GM18907 (cell line): ENCODE data around the gene EFNA5.
A peak's percentile ranks its signal among the peaks of the same experiment; 100 is the strongest.

Experiments used
- ATAC-seq: cut with Tn5 transposase; IDR thresholded peaks from one replicate; pipeline ENCODE4 v1.9.1; 2021; ENCODE audit warnings: mild to moderate bottlenecking, moderate library complexity; ENCODE audit not compliant: unreplicated experiment

The EFNA5 gene

DNA sequence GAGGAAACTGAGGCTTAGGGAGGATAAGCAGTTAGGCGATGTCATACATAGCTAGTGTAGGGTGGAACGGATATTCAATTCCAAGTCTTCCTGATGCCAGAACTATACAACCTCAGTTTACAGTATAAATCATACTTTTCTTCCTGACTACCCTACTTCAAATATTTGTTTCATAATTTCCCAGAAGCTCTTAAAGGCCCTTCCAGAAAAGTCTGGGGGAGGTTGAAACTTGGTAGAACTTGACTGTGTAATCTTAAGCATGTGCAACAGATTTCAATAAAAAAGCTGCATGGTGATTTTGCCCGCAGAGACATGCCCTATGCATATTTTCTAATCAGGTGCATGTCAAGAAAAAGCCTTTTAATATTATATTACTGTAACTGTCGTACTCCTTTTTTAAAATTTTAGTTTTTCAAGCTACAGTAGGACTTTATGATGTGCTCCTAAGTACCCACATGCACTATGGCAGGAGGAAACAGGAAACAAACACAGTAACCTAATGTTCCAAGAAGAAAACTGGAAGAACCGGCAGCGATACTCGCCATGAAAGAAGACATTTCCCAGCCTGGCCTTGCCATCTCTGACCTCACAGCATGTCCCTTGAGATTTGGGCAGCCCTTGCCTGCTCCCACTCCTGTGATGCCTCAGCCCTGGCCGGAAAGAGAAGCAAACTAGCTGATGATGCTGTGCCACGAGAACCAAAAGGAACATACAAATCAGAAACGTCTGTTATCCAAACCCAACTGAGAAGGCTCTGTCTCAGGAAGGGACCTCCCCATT, 266.0 kb downstream of the EFNA5 start:
- no peak for ATAC-seq

DNA sequence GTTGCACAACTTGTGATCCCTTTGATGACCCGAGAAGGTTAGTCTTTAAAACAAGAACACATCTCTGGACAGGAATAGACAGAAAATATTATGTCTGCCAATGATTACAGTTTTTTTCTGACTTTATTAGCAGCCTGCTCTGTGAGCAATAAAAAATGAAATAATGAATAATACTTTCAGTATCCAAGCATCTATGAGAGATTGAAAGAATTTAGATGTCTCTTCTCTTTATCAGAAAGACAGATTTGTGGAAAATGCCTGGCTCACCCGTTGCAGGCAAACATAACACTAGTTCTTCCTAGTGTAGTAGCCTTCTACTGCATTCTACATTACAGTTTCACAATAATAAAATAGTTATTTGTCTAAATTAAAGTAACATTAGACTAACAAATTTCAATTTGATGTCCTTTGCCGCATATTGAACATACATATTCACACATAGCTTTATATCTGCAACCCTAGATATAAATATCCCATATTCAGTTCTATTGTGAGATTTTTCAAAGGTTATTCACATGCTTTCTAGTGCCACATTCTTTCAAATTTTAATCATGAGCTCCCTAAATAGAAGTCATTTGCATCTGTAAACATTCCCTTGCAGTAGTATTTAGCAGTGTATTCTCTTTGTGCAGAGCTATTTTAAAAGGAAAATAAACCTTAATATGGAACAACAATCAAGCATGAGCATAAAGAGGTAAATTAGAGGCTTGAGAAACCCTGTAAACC, 267.3 kb downstream of the EFNA5 start:
- no peak for ATAC-seq

DNA sequence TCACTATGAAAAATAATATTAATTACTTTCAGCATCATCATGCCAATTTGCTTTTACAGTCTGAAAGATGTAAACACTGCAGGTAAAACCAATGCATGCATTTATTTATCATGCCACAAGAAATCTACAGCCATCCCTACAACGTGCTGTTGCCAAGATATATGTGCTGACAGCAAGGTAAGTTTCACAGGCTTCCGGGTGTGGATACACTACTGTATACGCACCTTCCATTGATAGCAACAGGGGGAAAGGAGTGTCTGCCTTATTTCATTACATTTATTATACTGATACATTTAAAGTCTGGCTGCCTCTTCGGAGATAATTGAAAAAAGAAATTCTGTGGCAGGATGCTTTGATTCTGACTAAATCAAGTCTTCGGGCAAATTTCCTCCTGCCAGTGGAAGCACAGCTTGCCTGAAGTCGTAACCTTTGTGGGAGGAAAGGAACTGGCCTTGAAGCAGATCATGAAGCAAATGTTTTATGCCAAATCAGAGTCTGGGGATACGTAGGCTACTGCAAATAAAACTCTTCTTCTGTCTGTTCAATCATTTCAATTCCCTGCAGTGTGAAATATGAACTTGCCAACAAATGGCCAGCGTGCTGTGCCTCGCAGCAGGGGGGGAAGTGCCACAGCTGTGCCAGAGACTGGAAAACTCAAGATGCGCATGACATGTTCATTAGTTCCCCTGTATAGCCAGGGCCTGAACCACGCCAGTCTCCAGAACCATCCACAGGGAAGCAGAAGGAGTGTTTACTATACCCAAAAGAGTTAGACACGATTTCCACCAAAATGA, 268.1 kb downstream of the EFNA5 start:
- ATAC-seq, result no peak

DNA sequence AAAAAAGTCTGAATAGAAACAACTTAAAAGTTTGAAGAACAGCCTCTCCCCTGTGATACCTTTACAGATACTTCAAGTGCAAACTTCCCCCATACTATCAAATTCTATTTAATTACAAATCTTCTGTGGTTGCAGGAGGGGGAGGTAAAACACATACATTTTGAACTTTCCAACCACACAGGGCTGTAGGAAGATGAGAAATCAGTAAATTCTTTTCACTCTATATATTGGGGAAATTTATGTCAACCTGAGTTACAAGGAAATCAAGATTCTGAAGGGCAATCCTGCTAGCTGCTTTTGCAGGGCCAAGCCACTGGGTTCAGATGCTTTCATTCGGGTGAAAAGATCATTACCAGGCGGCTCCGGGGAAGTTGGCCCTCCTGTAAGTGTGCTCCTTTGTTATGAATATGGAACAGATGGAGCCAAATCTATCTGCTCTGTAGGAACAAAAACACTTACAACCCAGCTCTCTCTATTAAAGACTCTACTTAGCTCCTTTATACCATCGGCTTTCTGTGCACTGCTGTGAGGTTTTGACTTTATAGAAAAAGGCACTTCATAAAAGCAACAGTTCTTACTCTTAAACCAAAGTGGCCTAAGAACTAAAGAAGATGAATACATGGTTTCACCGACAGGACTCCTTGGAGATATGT, 269.1 kb downstream of the EFNA5 start:
- ATAC-seq, result no peak

DNA sequence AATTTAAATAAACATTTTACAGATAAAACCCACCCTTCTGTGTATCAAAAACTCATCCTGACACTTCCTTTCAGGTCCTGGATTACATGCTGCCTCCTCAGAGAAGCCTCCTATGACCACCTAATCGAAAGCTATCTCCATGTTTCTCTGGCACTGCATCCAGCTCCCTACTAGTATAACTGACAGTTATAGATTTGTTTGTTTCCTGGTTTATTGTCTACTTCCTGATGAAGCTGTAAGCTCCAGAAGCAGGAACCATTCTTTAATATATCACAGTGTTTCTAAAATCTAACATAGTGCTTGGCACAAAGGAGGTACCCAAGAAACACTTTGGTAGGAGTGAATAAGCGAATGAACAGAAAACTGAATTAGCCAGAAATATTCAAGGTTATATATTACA, 270.4 kb downstream of the EFNA5 start:
- no peak for ATAC-seq

DNA sequence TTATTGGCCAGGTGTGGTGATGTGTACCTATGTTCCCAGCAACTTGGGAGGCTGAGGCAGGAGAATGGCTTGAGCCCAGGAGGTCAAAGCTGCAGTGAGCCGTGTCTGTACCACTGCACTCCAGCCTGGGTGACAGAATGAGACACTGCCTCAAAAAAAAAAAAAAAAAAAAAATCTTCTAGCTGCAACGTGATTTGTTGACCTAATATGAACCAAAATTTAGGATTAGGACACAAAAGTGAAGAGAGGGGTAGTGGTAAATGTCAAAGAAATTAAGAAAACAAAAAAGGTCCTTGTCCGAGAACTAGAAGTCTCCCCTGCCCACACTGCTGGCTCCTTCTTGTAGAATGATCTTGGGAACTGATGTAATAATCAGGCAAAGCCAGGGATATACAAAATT, 272.0 kb downstream of the EFNA5 start:
- no peak for ATAC-seq

DNA sequence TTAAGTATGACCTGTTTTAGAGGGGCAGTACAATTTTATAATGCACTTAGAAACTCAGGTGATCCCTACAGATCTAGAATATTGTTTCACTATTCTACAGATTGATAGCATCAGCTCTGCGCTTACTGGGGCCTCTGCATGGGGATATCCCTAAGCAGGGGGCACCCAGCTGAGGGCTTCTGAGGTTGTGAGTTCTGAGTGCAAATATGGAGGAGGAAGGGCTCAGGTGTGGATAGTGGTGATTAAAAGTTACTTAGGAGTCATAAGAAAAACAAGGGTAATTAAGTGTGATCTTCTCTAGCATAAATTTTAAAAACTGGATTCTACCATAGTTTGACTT, 274.4 kb downstream of the EFNA5 start:
- ATAC-seq, result peak; percentile 67

DNA sequence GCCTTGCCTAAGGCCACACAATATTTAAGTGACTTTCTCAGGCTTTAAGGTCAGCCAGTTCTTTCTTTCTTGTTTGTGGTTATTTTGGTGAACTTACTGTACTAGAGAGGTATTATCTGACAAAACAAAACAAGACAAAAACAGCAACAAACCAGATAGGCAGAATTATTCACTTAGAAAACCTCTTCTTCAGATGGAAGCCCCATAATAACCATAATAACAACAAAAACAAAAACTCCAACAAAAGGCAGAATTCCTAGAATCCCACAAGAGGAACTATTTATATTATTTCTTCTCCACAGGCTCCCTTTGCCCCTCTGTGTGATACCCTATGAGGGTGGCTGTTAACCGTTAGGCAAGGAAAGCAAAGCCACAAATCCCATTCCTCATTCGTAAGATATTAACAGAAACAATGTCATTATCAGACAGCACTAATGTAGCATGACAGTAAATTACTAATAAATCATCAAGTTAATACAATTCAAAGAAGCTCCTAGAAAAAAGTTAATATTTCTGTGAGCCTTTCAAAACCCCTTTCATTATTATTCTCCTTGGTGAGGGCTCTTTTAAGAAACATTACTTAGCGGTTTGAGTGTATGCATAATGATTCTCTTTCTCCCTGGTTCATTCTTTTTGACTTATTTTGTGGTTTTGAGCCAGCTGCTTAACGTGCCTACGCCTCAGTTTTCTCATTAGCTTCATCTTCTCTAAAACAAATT, 274.9 kb downstream of the EFNA5 start:
- peak; percentile 90 for ATAC-seq

DNA sequence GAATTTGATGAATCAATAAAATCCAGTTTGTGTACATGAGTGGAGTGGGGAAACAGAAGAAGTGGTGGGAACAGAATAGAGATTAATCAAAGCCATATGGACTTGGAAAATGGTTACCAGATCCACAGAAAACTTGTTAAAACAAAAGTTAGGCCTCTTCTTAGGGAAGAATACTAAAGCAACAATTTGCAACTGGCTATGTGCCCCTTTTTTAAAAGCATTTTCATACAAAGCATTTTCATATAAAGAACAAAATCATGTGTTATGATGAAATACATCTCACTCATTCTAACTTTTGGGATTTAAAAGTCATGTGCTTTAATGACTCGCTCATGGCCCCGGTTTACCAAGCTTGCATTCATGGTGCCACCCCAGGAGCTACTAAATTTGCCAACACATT, 276.9 kb downstream of the EFNA5 start:
- no peak for ATAC-seq

DNA sequence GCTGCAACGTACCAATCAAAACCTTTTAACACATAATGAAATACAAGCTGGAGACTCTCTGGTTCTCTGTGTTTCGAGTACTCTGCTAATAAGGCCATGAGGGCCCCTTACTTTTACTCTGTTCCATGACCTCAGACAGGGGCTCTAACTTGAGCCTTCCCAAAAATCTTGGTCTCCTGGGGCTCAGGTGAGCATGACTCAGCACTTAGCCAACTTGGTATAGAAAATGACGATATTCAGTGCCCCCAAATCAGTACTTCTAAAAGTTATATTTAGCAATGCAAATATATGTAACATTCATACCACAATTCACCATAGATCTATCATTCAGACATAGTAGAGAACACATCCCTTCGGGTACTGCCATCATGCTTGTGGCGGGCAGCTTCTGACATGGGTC, 278.9 kb downstream of the EFNA5 start:
- ATAC-seq, result no peak

DNA sequence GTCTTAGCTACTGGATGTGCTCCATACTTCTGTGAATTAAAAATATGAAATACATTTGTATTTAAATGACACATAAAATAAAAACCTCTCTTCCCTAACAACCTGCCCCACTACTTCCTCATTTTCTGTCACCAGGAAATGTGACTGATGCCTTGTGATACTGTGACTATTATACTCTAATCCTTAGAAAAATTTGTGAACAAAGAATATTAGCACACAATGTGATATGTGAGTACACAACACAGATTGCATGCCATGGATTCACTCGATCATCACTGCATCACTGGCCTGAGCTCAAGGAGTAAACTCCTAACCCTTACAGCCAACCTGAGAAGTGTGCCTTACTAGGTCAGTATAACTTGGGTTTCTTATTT, 281.0 kb downstream of the EFNA5 start:
- no peak for ATAC-seq

DNA sequence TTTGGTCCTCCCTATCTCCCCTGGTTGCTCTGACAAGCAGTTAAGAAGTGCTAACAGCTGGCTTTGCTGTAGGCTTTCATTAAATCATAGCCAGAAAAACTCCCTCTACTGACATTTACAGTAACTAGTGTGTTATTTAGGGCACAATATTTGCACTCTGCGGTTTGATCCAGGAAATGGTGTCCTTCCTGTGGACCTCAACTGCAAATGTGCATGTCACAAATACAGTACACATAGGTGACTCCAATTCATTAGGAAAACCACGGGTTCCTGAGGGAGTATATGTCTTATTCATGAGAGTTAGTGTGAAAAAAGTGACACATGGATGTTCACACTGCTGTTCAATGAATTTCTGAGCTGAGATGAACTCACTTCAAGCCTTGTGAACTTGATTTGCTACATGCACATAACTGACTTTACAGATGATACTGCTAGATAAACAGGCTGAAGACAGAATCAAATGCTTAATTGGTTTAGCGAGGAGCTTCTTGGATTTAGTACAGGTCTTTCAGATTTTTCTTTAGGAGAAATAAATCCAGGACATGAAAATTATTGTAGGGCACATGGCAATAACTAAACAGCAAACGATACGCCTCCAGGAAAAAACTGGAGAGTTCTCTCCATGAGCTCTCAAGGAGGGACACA, 281.5 kb downstream of the EFNA5 start:
- ATAC-seq, result peak; percentile 94

DNA sequence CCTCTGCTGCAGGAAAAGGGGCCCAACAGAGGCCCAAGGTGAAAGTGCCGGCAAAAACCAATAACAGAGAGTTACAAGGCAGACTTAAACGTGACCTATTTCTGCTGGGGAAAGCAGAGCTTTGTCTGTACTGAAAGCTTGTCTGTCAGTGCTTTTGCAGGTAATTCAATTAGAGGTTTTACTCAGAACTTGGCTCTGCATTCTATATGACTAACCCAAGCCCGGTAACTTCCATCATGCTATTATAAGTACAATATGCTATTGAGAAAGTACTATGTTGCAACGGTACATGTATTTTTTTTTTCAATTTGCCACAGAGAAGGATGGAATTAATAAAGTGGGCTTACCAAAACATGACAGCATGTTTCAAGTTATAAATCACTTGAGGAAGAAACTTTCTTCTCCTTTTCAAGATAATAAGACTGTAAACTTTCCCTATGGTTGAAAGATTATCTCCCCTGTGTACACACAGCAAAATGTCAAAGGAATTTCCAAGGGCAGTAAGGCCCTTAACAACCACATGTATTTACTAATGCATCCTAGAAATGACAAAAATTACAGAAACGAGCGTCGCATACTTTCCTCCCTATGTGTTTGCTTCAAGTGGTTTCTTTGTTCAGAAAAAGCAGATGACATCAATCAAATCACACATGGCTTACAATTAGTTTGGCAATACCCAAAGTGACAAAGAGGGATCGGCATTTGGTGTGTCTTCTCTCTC, 282.4 kb downstream of the EFNA5 start:
- peak; percentile 51 for ATAC-seq

DNA sequence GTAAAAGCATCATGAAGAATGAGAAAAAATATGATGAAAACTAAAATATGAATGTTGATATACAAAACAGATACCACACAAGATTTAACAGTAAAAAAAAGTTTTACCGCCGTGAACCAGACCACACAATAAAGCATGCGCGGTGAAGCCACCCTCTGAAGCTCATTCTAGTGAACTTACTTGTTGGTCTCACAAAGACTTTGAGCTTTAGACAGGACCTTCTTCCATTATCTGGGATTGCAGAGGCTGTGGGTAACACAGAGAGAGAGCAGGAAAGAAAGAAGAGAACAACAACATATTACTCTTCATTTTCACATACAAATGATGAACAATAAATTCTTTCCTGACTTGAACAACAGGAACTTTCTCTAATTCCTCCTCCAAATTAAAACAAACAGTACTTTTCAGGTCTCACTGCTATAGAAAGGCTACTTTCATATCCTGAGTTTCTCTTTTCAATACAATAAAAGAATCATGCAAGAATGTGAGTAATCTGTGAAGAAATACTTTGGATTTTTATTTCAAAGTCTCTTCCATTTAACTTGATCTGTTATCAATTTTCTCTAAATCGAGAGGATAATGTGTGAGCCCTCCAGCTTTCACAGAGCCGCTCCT, 283.1 kb downstream of the EFNA5 start:
- no peak for ATAC-seq

DNA sequence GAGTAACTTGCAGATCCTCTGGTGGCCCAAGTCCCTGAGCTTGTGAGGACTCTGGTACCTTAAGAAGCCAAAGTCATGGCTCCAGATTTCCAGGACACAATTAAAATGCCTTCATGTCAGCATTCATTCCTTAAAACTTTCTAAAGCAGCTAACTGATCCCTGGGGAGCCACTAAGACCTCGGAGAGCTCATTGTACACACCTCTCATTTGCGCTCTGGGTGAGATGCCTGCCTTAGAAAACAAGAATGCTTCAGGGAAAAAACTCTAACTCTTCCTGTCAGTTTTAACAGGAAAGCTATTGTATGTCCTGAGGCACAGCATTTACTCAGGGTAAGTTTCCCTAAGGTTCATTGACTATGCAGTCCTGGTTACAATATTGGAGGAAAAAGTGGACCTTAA, 285.0 kb downstream of the EFNA5 start:
- ATAC-seq, result no peak

DNA sequence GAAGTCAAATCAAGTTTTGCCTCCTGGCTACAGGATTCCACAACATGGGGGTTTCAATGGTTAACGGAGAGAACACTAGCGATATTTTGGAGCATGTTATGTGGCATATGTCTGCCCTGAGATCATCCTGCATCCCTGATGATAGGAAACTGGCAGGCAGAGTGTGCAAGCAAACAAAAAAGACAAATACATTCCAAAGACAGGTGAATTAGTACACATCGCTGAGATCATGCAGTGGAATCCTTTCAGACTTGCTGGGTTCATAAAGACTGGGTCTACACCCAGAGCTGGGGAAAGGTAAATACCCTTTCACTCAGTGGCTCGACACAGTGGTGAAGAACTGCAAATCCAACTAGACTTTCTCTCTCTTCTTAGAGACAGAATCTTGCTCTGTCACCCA, 286.5 kb downstream of the EFNA5 start:
- ATAC-seq, result no peak

DNA sequence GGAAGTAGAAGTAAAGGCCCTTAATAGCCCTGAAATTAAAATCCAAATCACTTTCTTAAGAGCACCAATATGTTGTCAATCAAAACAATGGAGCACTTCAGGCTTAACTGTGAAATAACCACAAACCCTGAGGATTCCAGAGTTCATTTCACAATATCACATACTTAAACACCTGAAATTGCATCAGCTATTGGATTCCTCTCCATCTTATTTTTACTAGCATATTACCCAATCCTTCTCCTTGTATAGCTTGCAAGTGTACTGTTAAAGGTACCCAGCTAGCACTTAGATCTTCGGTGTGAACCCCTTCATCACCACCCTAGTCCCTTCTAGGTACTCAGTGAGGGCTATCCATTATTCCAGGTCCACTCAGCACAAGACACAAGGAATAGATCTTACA, 287.3 kb downstream of the EFNA5 start:
- no peak for ATAC-seq

DNA sequence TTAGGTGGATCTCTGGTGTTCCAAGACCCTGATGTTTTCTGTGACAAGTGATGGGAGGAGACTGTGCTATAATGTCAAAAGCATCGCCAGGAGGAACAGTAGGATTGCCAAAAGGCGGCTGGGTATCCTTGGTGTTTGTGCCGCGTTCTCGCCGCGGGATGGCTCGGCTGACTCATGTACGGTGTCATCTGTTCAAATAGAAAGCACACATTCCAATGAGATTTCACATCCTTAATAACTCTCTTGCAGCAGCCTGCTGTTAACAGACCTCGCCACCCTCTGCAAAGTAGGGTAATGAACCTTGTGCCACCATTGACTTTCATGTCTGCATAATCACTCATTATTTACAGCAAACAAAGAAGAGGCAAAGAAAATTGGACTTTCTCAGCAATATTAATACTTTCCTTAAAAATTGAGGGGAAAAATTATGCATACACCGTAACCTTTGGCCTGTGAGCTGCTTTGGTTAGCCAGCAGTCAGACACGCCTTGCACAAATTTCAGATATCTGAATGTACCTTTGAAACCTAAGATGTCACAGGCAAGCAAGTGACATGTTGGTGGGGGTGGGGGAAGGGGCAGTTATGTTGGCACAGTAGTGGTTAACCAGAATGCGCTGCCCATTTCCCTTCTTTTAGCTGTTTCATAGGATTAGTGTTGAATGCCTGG, 289.4 kb downstream of the EFNA5 start:
- ATAC-seq, result no peak

DNA sequence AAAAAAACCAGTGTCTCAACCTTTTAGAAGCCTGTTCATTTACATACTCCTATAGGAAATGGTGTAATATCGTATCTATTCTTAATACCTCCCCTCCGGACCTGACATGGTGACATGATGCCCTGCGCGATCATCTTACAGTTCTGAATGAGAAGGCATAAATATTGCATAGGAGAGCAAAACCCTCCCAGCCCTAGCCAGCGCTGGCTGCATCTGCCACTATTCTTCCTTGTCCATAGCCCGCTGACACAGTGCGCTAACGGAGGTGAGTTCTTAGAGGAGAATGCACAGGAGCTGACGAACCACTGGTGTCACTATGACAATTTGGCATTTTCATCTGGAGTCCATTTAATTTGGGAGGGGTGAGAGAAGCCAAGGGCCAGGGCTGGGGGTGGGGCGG, 290.1 kb downstream of the EFNA5 start:
- no peak for ATAC-seq
